Ovary (tissue), 3 donors: Measurements from ENCODE around the gene PLEKHA7.

Experiments used
- CTCF ChIP-seq, 3 donors: fragments of 450-650 bp in 2 of 3; fragments of 200-600 bp in 1 of 3; IDR thresholded peaks; one replicate each; pipeline versions ENCODE4 v1.5.1 to v1.8.0; 2016 to 2022; ENCODE audit warnings: antibody characterized with exemption in 3 of 3, mild to moderate bottlenecking in 1 of 3
- EP300 ChIP-seq: sonication (generic); formaldehyde crosslinking; IDR thresholded peaks from one replicate; pipeline ENCODE4 v1.6.1; 2017; ENCODE audit warnings: antibody characterized with exemption
- POLR2A ChIP-seq: fragments of 450-650 bp; IDR thresholded peaks from one replicate; pipeline ENCODE4 v1.6.1; 2017; ENCODE audit warnings: antibody characterized with exemption, mild to moderate bottlenecking, moderate library complexity
- donor health status: DM: no; HTN: no; CAD: no.

- no peak for TF ChIP-seq POLR2A
- TF ChIP-seq CTCF (IDR thresholded peaks at IDR 0.05) = no peak
- no peak for TF ChIP-seq EP300
Measured at GRCh38 chr11:16825968-16826367, 188.2 kb downstream of the PLEKHA7 start.
